GM23338 (cell line): Measurements from ENCODE around the gene KDM6A.

Experiments
- CREB1 ChIP-seq: fragments of 250-450 bp; sonication (Bioruptor Pico); IDR thresholded peaks from 2 replicates; pipeline ENCODE4 v1.5.0; 2020; ENCODE audit warnings: low read depth, mild to moderate bottlenecking, moderate library complexity
- CTCF ChIP-seq, 2 experiments: fragments of 200-600 bp in 1 of 2; sonication (generic) in 1 of 2; conservative IDR thresholded peaks; 2 replicates each; pipeline versions ENCODE4 v1.5.1 to v1.6.1; 2016 to 2017; ENCODE audit warnings: antibody characterized with exemption in 2 of 2, low read depth in 2 of 2, mild to moderate bottlenecking in 2 of 2, moderate library complexity in 1 of 2
- ETS1 ChIP-seq: IDR thresholded peaks from 2 replicates; pipeline ENCODE4 v1.6.1; 2016; ENCODE audit warnings: antibody characterized with exemption
- EZH2 ChIP-seq: fragments of 200-600 bp; sonication (generic); IDR thresholded peaks from one replicate; pipeline ENCODE4 v1.8.0; 2017; ENCODE audit warnings: antibody characterized with exemption, mild to moderate bottlenecking, low read depth; ENCODE audit not compliant: unreplicated experiment
- EZH2phosphoT487 ChIP-seq: fragments of 200-600 bp; sonication (generic); IDR thresholded peaks from one replicate; pipeline ENCODE4 v1.8.1; 2018; ENCODE audit warnings: antibody characterized with exemption; ENCODE audit not compliant: unreplicated experiment
- JUNB ChIP-seq: IDR thresholded peaks from one replicate; pipeline ENCODE4 v1.6.1; 2016; ENCODE audit warnings: antibody characterized with exemption; ENCODE audit not compliant: unreplicated experiment
- NANOG ChIP-seq: IDR thresholded peaks from 2 replicates; pipeline ENCODE4 v1.6.1; 2016; ENCODE audit warnings: antibody characterized with exemption, borderline replicate concordance
- POLR2AphosphoS5 ChIP-seq: IDR thresholded peaks from 2 replicates; pipeline ENCODE4 v1.6.1; 2016; ENCODE audit warnings: antibody characterized with exemption, low read depth
- REST ChIP-seq: IDR thresholded peaks from one replicate; pipeline ENCODE4 v1.6.1; 2018; ENCODE audit warnings: antibody characterized with exemption; ENCODE audit not compliant: unreplicated experiment
- STAT1 ChIP-seq: IDR thresholded peaks from one replicate; pipeline ENCODE4 v1.6.1; 2016; ENCODE audit warnings: antibody characterized with exemption; ENCODE audit not compliant: unreplicated experiment
- ZNF331 ChIP-seq: fragments of 250-450 bp; sonication (Bioruptor Pico); IDR thresholded peaks from 2 replicates; pipeline ENCODE4 v1.5.0; 2020; ENCODE audit warnings: low read depth, mild to moderate bottlenecking, moderate library complexity
- ZNF462 ChIP-seq: fragments of 250-450 bp; sonication (Bioruptor Pico); IDR thresholded peaks from 2 replicates; pipeline ENCODE4 v1.5.0; 2020; ENCODE audit warnings: mild to moderate bottlenecking, moderate library complexity

- TF ChIP-seq POLR2AphosphoS5: no peak
- no peak for TF ChIP-seq CTCF (conservative IDR thresholded peaks at IDR 0.05; ENCODE audit: low read depth in 2 of 2)
- no peak for TF ChIP-seq JUNB
- TF ChIP-seq NANOG: no peak
- TF ChIP-seq EZH2: no peak
- TF ChIP-seq CREB1 (CRISPR knock-in tag): no peak
- no peak for TF ChIP-seq EZH2phosphoT487
- TF ChIP-seq ZNF331: no peak
- TF ChIP-seq REST: no peak
- TF ChIP-seq STAT1: no peak
- no peak for TF ChIP-seq ETS1
- TF ChIP-seq ZNF462: no peak
Observed at GRCh38 chrX:45056428-45057145, 183.6 kb downstream of the KDM6A start.
